Measurements from ENCODE around the gene RNF169. TPM values are rescaled to one million over a fixed set of nuclear protein-coding genes. Genes with fewer than 3 reads are reported as not detected.

RNF169 gene
- total and polyA plus RNA-seq, 2 donors (not counting 1 experiment from before 2014, with no cell fraction given): 6.7 to 28.4 TPM

- no peak overlapping the region for H3K27ac ChIP-seq (ENCODE audit: low read length in 2 of 2)
- peaks cover 16% of the 10 kb centered on the region for H3K79me2 ChIP-seq (ENCODE audit: control insufficient read depth, insufficient read depth, low read length)
These were observed 61.2 kb downstream of the RNF169 start for GRCh38 chr11:74809801-74810200.

GRCh38 chr11:74815966-74816365, 67.3 kb downstream of the RNF169 start:
- DNase-seq (no peak), ATAC-seq (ENCODE audit: low read depth) (no peak)
- Histone ChIP-seq H3K4me2 (replicated peaks; ENCODE audit: low read depth, low read length, poor library complexity, severe bottlenecking) (no peak overlapping the region), H3K27ac (ENCODE audit: low read length in 2 of 2) (no peak overlapping the region), H3K9ac (ENCODE audit: low read length) (no peak overlapping the region), H2AFZ (ENCODE audit: insufficient read depth, low read depth, low read length, poor library complexity, severe bottlenecking) (no peak overlapping the region), H3K79me2 (ENCODE audit: control insufficient read depth, insufficient read depth, low read length) (peaks cover 21% of the 10 kb centered on the region), H3K27me3 (replicated peaks in 1 of 4; ENCODE audit: control extremely low read depth in 1 of 4, control insufficient read depth in 3 of 4, insufficient read depth in 4 of 4, low read length in 3 of 4) (no peaks in the 10 kb centered on the region), H3K4me1 (ENCODE audit: control insufficient read depth in 2 of 2, insufficient read depth in 2 of 2, low read length in 2 of 2) (no peaks in the 10 kb centered on the region), H4K20me1 (ENCODE audit: control insufficient read depth, insufficient read depth, low read length, poor library complexity, severe bottlenecking) (peaks cover 7% of the 10 kb centered on the region), H3K9me3 (ENCODE audit: control extremely low read depth in 1 of 3, control insufficient read depth in 2 of 3, insufficient read depth in 1 of 3, low read length in 2 of 3) (no peaks in the 10 kb centered on the region), H3K36me3 (replicated peaks in 1 of 2; ENCODE audit: control extremely low read depth in 1 of 2, control insufficient read depth in 1 of 2, extremely low read depth in 1 of 2, insufficient read depth in 2 of 2, low read length in 1 of 2) (peaks cover 18 to 64% of the 10 kb centered on the region in 2 experiments), H3K4me3 (ENCODE audit: control extremely low read depth in 1 of 5, extremely low read depth in 1 of 5, insufficient read depth in 1 of 5, low read depth in 2 of 5, low read length in 4 of 5) (no peak overlapping the region)
- TF ChIP-seq EZH2 (IDR thresholded peaks at IDR 0.05; ENCODE audit: borderline replicate concordance, insufficient read depth, low read depth, low read length, poor library complexity, severe bottlenecking) (no peak), CTCF (IDR thresholded peaks at IDR 0.05) (no peak)
- no peak overlapping the region for H3K4me3 Mint-ChIP-seq
- no peaks in the 10 kb centered on the region for H3K4me1 Mint-ChIP-seq
- ChIA-PET CTCF (interaction anchor here (0.9 kb wide), 1 partner anchor 113 kb away, joined by 3 read pairs; no protein-coding TSS in a partner anchor), POLR2A (no interaction called here)
- no peaks in the 10 kb centered on the region for H3K9me3 Mint-ChIP-seq (ENCODE audit: insufficient read depth)
- no CpG with 5 or more reads among the region's 3 CpGs for WGBS (ENCODE audit: insufficient coverage)
- H3K27me3 Mint-ChIP-seq: no peaks in the 10 kb centered on the region
- intact Hi-C loops (cut with micrococcal nuclease): no loop called here
- H3K27ac Mint-ChIP-seq: no peak overlapping the region

More at GRCh38 chr11:74809801-74810200, 61.2 kb downstream of the RNF169 start:
- Histone ChIP-seq H2AFZ (ENCODE audit: insufficient read depth, low read depth, low read length, poor library complexity, severe bottlenecking) (no peak overlapping the region), H3K9ac (ENCODE audit: low read length) (no peak overlapping the region), H3K36me3 (replicated peaks in 1 of 2; ENCODE audit: control extremely low read depth in 1 of 2, control insufficient read depth in 1 of 2, extremely low read depth in 1 of 2, insufficient read depth in 2 of 2, low read length in 1 of 2) (peaks cover 10 to 25% of the 10 kb centered on the region in 2 experiments), H3K4me1 (ENCODE audit: control insufficient read depth in 2 of 2, insufficient read depth in 2 of 2, low read length in 2 of 2) (no peaks in the 10 kb centered on the region), H3K4me3 (ENCODE audit: control extremely low read depth in 1 of 5, extremely low read depth in 1 of 5, insufficient read depth in 1 of 5, low read depth in 2 of 5, low read length in 4 of 5) (no peak overlapping the region), H4K20me1 (ENCODE audit: control insufficient read depth, insufficient read depth, low read length, poor library complexity, severe bottlenecking) (peaks cover 32% of the 10 kb centered on the region), H3K27me3 (replicated peaks in 1 of 4; ENCODE audit: control extremely low read depth in 1 of 4, control insufficient read depth in 3 of 4, insufficient read depth in 4 of 4, low read length in 3 of 4) (no peaks in the 10 kb centered on the region), H3K4me2 (replicated peaks; ENCODE audit: low read depth, low read length, poor library complexity, severe bottlenecking) (no peak overlapping the region), H3K9me3 (ENCODE audit: control extremely low read depth in 1 of 3, control insufficient read depth in 2 of 3, insufficient read depth in 1 of 3, low read length in 2 of 3) (no peaks in the 10 kb centered on the region)
- H3K27ac Mint-ChIP-seq: no peak overlapping the region
- CTCF ChIA-PET: no interaction called here
- H3K27me3 Mint-ChIP-seq: no peaks in the 10 kb centered on the region
- H3K4me3 Mint-ChIP-seq: no peak overlapping the region
- DNase-seq (no peak), ATAC-seq (ENCODE audit: low read depth) (no peak)
- POLR2A ChIA-PET: no interaction called here
- no peaks in the 10 kb centered on the region for H3K9me3 Mint-ChIP-seq (ENCODE audit: insufficient read depth)
- no peak for TF ChIP-seq CTCF (IDR thresholded peaks at IDR 0.05)
- no peak for TF ChIP-seq EZH2 (IDR thresholded peaks at IDR 0.05; ENCODE audit: borderline replicate concordance, insufficient read depth, low read depth, low read length, poor library complexity, severe bottlenecking)
- intact Hi-C loops (cut with micrococcal nuclease): no loop called here
- H3K4me1 Mint-ChIP-seq: peaks cover 6% of the 10 kb centered on the region
